ENCODE data around the gene EVI5. TPM values are rescaled to one million over a fixed set of nuclear protein-coding genes. Genes with fewer than 3 reads are reported as not detected.

Gene EVI5
- total RNA-seq, 1 experiment from 2014 or later, result 31.6 TPM

- Histone ChIP-seq H3K27ac (ENCODE audit: low read depth, low read length, poor library complexity, severe bottlenecking) (no peak overlapping the region), H3K4me3 (ENCODE audit: low read depth, low read length, poor library complexity, severe bottlenecking) (no peak overlapping the region), H3K36me3 (ENCODE audit: insufficient read depth, low read length, poor library complexity, severe bottlenecking) (no peaks in the 10 kb centered on the region), H3K27me3 (replicated peaks; ENCODE audit: insufficient read depth, low read depth, low read length, poor library complexity) (no peaks in the 10 kb centered on the region), H3K9me3 (ENCODE audit: low read depth, low read length, poor library complexity, severe bottlenecking) (no peaks in the 10 kb centered on the region), H3K4me1 (ENCODE audit: insufficient read depth, low read length, poor library complexity, severe bottlenecking) (peaks cover 11% of the 10 kb centered on the region)
- intact Hi-C loops (cut with micrococcal nuclease; ENCODE audit: unreplicated experiment), result no loop called here
- CTCF ChIA-PET, result no interaction called here
- POLR2A ChIA-PET (ENCODE audit: low non-redundant PET), result no interaction called here
- no TSS peak for BruUV-seq (replicated peaks)
- TF ChIP-seq EZH2 (IDR thresholded peaks at IDR 0.05; ENCODE audit: borderline replicate concordance, low read depth, low read length, poor library complexity, severe bottlenecking) (no peak), CTCF (conservative IDR thresholded peaks at IDR 0.05; ENCODE audit: low read depth, low read length) (no peak)
- DNase-seq (ENCODE audit: low spot score), result no peak
Observed at GRCh38 chr1:92790867-92791266, 6.0 kb upstream of the EVI5 start.

- BruUV-seq (replicated peaks), result no TSS peak
- CTCF ChIA-PET, result no interaction called here
- Histone ChIP-seq H3K9me3 (ENCODE audit: low read depth, low read length, poor library complexity, severe bottlenecking) (no peaks in the 10 kb centered on the region), H3K36me3 (ENCODE audit: insufficient read depth, low read length, poor library complexity, severe bottlenecking) (no peaks in the 10 kb centered on the region), H3K4me1 (ENCODE audit: insufficient read depth, low read length, poor library complexity, severe bottlenecking) (peaks cover 11% of the 10 kb centered on the region), H3K27ac (ENCODE audit: low read depth, low read length, poor library complexity, severe bottlenecking) (no peak overlapping the region), H3K27me3 (replicated peaks; ENCODE audit: insufficient read depth, low read depth, low read length, poor library complexity) (no peaks in the 10 kb centered on the region), H3K4me3 (ENCODE audit: low read depth, low read length, poor library complexity, severe bottlenecking) (no peak overlapping the region)
- DNase-seq (ENCODE audit: low spot score), result no peak
- POLR2A ChIA-PET (ENCODE audit: low non-redundant PET), result no interaction called here
- intact Hi-C loops (cut with micrococcal nuclease; ENCODE audit: unreplicated experiment), result no loop called here
- TF ChIP-seq EZH2 (IDR thresholded peaks at IDR 0.05; ENCODE audit: borderline replicate concordance, low read depth, low read length, poor library complexity, severe bottlenecking) (no peak), CTCF (conservative IDR thresholded peaks at IDR 0.05; ENCODE audit: low read depth, low read length) (no peak)
Observed at GRCh38 chr1:92790081-92790480, 5.2 kb upstream of the EVI5 start.

GRCh38 chr1:92786111-92786901, 1.4 kb upstream of the EVI5 start:
- BruUV-seq (replicated peaks), result no TSS peak
- intact Hi-C loops (cut with micrococcal nuclease; ENCODE audit: unreplicated experiment), result no loop called here
- ChIA-PET CTCF (no interaction called here), POLR2A (ENCODE audit: low non-redundant PET) (no interaction called here)
- no peaks in the 10 kb centered on the region for H3K36me3 ChIP-seq (ENCODE audit: insufficient read depth, low read length, poor library complexity, severe bottlenecking)
- DNase-seq (ENCODE audit: low spot score), result no peak
- H3K9me3 ChIP-seq (ENCODE audit: low read depth, low read length, poor library complexity, severe bottlenecking), result no peaks in the 10 kb centered on the region
- peak overlapping the region; percentile 91 for H3K4me3 ChIP-seq (ENCODE audit: low read depth, low read length, poor library complexity, severe bottlenecking)
- H3K27ac ChIP-seq (ENCODE audit: low read depth, low read length, poor library complexity, severe bottlenecking), result no peak overlapping the region
- TF ChIP-seq CTCF (conservative IDR thresholded peaks at IDR 0.05; ENCODE audit: low read depth, low read length), result no peak
- TF ChIP-seq EZH2 (IDR thresholded peaks at IDR 0.05; ENCODE audit: borderline replicate concordance, low read depth, low read length, poor library complexity, severe bottlenecking), result no peak
- H3K4me1 ChIP-seq (ENCODE audit: insufficient read depth, low read length, poor library complexity, severe bottlenecking), result no peaks in the 10 kb centered on the region
- H3K27me3 ChIP-seq (replicated peaks; ENCODE audit: insufficient read depth, low read depth, low read length, poor library complexity), result no peaks in the 10 kb centered on the region
